Neuronal stem cell (in vitro differentiated cells): Measurements from ENCODE around the gene PSMA7.
A peak's percentile ranks its signal among the peaks of the same experiment; 100 is the strongest.

Experiments used
- DNase-seq: peaks from one replicate; pipeline ENCODE4 v3.0.0-alpha.2; 2013; ENCODE audit warnings: low spot score
- H2AFZ ChIP-seq: one replicate; pipeline ENCODE4 v1.6.1; 2013; ENCODE audit warnings: mild to moderate bottlenecking, low read length, inconsistent platforms
- H2AK5ac ChIP-seq: 2 replicates; pipeline ENCODE4 v1.6.1; 2013; ENCODE audit warnings: low read depth, mild to moderate bottlenecking, inconsistent platforms, low read length, moderate library complexity, mixed read lengths
- H2BK120ac ChIP-seq: 2 replicates; pipeline ENCODE4 v1.6.1; 2013; ENCODE audit warnings: low read depth, mild to moderate bottlenecking, inconsistent platforms, low read length, moderate library complexity, mixed read lengths
- H2BK12ac ChIP-seq: one replicate; pipeline ENCODE4 v1.6.1; 2013; ENCODE audit warnings: low read length, inconsistent platforms
- H2BK15ac ChIP-seq: 2 replicates; pipeline ENCODE4 v1.6.1; 2013; ENCODE audit warnings: mild to moderate bottlenecking, low read length, inconsistent platforms, mixed read lengths
- H2BK5ac ChIP-seq: one replicate; pipeline ENCODE4 v1.6.1; 2013; ENCODE audit warnings: inconsistent platforms, mild to moderate bottlenecking, low read length, moderate library complexity
- H3K14ac ChIP-seq: one replicate; pipeline ENCODE4 v1.6.1; 2013; ENCODE audit warnings: low read length, inconsistent platforms
- H3K18ac ChIP-seq: 2 replicates; pipeline ENCODE4 v1.6.1; 2013; ENCODE audit warnings: low read length, inconsistent platforms
- H3K23ac ChIP-seq: 2 replicates; pipeline ENCODE4 v1.6.1; 2013; ENCODE audit warnings: low read depth, mild to moderate bottlenecking, mixed read lengths, low read length, inconsistent platforms; ENCODE audit not compliant: poor library complexity
- H3K27ac ChIP-seq: replicated peaks from 3 replicates; pipeline ENCODE4 v1.5.1; 2013; ENCODE audit warnings: low read length, inconsistent platforms
- H3K27me3 ChIP-seq, 3 experiments: 2 replicates each; pipeline ENCODE4 v1.6.1; 2013; ENCODE audit warnings: low read length in 3 of 3, mild to moderate bottlenecking in 2 of 3, inconsistent platforms in 1 of 3, low read depth in 1 of 3, mixed read lengths in 1 of 3, moderate library complexity in 1 of 3; ENCODE audit not compliant: control insufficient read depth in 3 of 3, insufficient read depth in 3 of 3
- H3K36me3 ChIP-seq, 2 donors: replicated peaks in 1 of 2; 2 replicates each; pipeline ENCODE4 v1.6.1; 2013; ENCODE audit warnings: low read length in 2 of 2; ENCODE audit not compliant: control insufficient read depth in 2 of 2, insufficient read depth in 2 of 2
- H3K4ac ChIP-seq: 2 replicates; pipeline ENCODE4 v1.6.1; 2013; ENCODE audit warnings: inconsistent platforms, mild to moderate bottlenecking, low read length, moderate library complexity
- H3K4me1 ChIP-seq, 2 donors: 1 replicate in 1 of 2; 2 replicates in 1 of 2; pipeline ENCODE4 v1.6.1; 2013; ENCODE audit warnings: low read length in 2 of 2, low read depth in 1 of 2; ENCODE audit not compliant: control insufficient read depth in 2 of 2, insufficient read depth in 1 of 2
- H3K4me2 ChIP-seq: one replicate; pipeline ENCODE4 v1.6.1; 2013; ENCODE audit warnings: mild to moderate bottlenecking, low read length, inconsistent platforms; ENCODE audit not compliant: insufficient read depth, poor library complexity, severe bottlenecking
- H3K4me3 ChIP-seq, 2 donors: 2 replicates each; pipeline ENCODE4 v1.5.1; 2013; ENCODE audit warnings: low read length in 2 of 2, mild to moderate bottlenecking in 2 of 2, inconsistent platforms in 1 of 2, moderate library complexity in 1 of 2
- H3K79me1 ChIP-seq: one replicate; pipeline ENCODE4 v1.6.1; 2013; ENCODE audit warnings: low read depth, mild to moderate bottlenecking, inconsistent platforms, low read length, moderate library complexity
- H3K9ac ChIP-seq: one replicate; pipeline ENCODE4 v1.6.1; 2013; ENCODE audit warnings: mild to moderate bottlenecking, low read depth, low read length, inconsistent platforms; ENCODE audit not compliant: poor library complexity
- H3K9me3 ChIP-seq, 2 donors: replicated peaks in 1 of 2; 2 replicates each; pipeline versions ENCODE3 to v1.6.1; 2013; ENCODE audit warnings: low read length in 2 of 2, mild to moderate bottlenecking in 2 of 2, inconsistent platforms in 1 of 2, low read depth in 1 of 2, mixed read lengths in 1 of 2, moderate library complexity in 1 of 2; ENCODE audit not compliant: control insufficient read depth in 2 of 2, insufficient read depth in 1 of 2
- H4K8ac ChIP-seq: one replicate; pipeline ENCODE4 v1.6.1; 2013; ENCODE audit warnings: low read depth, mild to moderate bottlenecking, inconsistent platforms, low read length, moderate library complexity
- H4K91ac ChIP-seq: one replicate; pipeline ENCODE4 v1.6.1; 2013; ENCODE audit warnings: low read length, low read depth, mild to moderate bottlenecking, inconsistent platforms; ENCODE audit not compliant: poor library complexity
- WGBS, 2 donors: extraction: QIAGEN DNeasy Blood & Tissue Kit; methylation state at CpG; one replicate each; pipeline ENCODE4 v1.1.7; 2013; ENCODE audit warnings: missing lambda C conversion rate in 2 of 2, mixed read lengths in 1 of 2; ENCODE audit not compliant: insufficient read length in 2 of 2, insufficient replicate concordance in 1 of 2; ENCODE audit errors: extremely low coverage in 2 of 2; 5-methylcytosine and 5-hydroxymethylcytosine counted together

Gene PSMA7

GRCh38 chr20:62165762-62166399, 22.7 kb upstream of the PSMA7 start:
- no peak overlapping the region for H3K18ac ChIP-seq
- peak overlapping the region; percentile 44 for H3K9ac ChIP-seq
- H3K36me3 ChIP-seq = peaks cover 61 to 82% of the 10 kb centered on the region in 2 donors
- H3K4me1 ChIP-seq = no peaks in the 10 kb centered on the region
- no peaks in the 10 kb centered on the region for H3K27me3 ChIP-seq
- H2BK5ac ChIP-seq = no peak overlapping the region
- H3K9me3 ChIP-seq = no peaks in the 10 kb centered on the region
- H3K4me2 ChIP-seq = no peak overlapping the region
- H3K4me3 ChIP-seq = no peak overlapping the region
- WGBS, 2 donors = no CpG with 5 or more reads among the region's 25 CpGs
- no peak overlapping the region for H3K23ac ChIP-seq
- H2BK120ac ChIP-seq = no peak overlapping the region
- no peak overlapping the region for H3K14ac ChIP-seq
- no peak overlapping the region for H4K91ac ChIP-seq
- no peak for DNase-seq
- H2AFZ ChIP-seq = no peak overlapping the region
- H3K4ac ChIP-seq = no peak overlapping the region
- peak overlapping the region; percentile 41 for H2BK12ac ChIP-seq
- no peak overlapping the region for H4K8ac ChIP-seq
- no peak overlapping the region for H2AK5ac ChIP-seq
- H2BK15ac ChIP-seq = no peak overlapping the region
- H3K27ac ChIP-seq = no peak overlapping the region
- H3K79me1 ChIP-seq = peaks cover 14% of the 10 kb centered on the region

- Histone ChIP-seq H2BK12ac (no peak overlapping the region), H3K79me1 (peaks cover 14% of the 10 kb centered on the region), H3K9me3 (no peaks in the 10 kb centered on the region), H3K18ac (no peak overlapping the region), H2AFZ (no peak overlapping the region), H3K4ac (no peak overlapping the region), H3K4me1 (no peaks in the 10 kb centered on the region), H3K23ac (peak overlapping the region; percentile 65), H2BK5ac (peak overlapping the region; percentile 35), H2BK120ac (no peak overlapping the region), H3K4me3 (no peak overlapping the region), H4K8ac (peak overlapping the region; percentile 72), H3K4me2 (no peak overlapping the region), H3K9ac (peak overlapping the region; percentile 44), H2AK5ac (no peak overlapping the region), H3K27me3 (no peaks in the 10 kb centered on the region), H4K91ac (no peak overlapping the region), H2BK15ac (no peak overlapping the region), H3K14ac (no peak overlapping the region), H3K27ac (no peak overlapping the region), H3K36me3 (peaks cover 61 to 89% of the 10 kb centered on the region in 2 donors)
- no CpG with 5 or more reads among the region's 41 CpGs for WGBS, 2 donors
- no peak for DNase-seq
Measured at GRCh38 chr20:62164879-62165761, 21.9 kb upstream of the PSMA7 start.

GRCh38 chr20:62163986-62164762, 21.0 kb upstream of the PSMA7 start:
- H2AK5ac ChIP-seq = no peak overlapping the region
- no peak overlapping the region for H3K18ac ChIP-seq
- H3K23ac ChIP-seq = peak overlapping the region; percentile 73
- no peak overlapping the region for H2BK15ac ChIP-seq
- H3K9me3 ChIP-seq = no peaks in the 10 kb centered on the region
- H3K27ac ChIP-seq = no peak overlapping the region
- H3K9ac ChIP-seq = peak overlapping the region; percentile 77
- H4K91ac ChIP-seq = no peak overlapping the region
- peaks cover 15% of the 10 kb centered on the region for H3K79me1 ChIP-seq
- no peak overlapping the region for H3K4me3 ChIP-seq
- no CpG with 5 or more reads among the region's 29 CpGs for WGBS, 2 donors
- no peak overlapping the region for H3K4ac ChIP-seq
- H2BK12ac ChIP-seq = no peak overlapping the region
- no peak overlapping the region for H3K4me2 ChIP-seq
- H3K27me3 ChIP-seq = no peaks in the 10 kb centered on the region
- H2AFZ ChIP-seq = no peak overlapping the region
- H3K4me1 ChIP-seq = no peaks in the 10 kb centered on the region
- H3K14ac ChIP-seq = no peak overlapping the region
- H4K8ac ChIP-seq = no peak overlapping the region
- no peak overlapping the region for H2BK120ac ChIP-seq
- peaks cover 62 to 89% of the 10 kb centered on the region in 2 donors for H3K36me3 ChIP-seq
- peak overlapping the region; percentile 24 for H2BK5ac ChIP-seq
- no peak for DNase-seq

- peaks cover 57 to 87% of the 10 kb centered on the region in 2 donors for H3K36me3 ChIP-seq
- no peak overlapping the region for H3K4me3 ChIP-seq
- H3K14ac ChIP-seq = no peak overlapping the region
- peaks cover 13% of the 10 kb centered on the region for H3K79me1 ChIP-seq
- no peak overlapping the region for H2BK15ac ChIP-seq
- H2BK120ac ChIP-seq = no peak overlapping the region
- no peaks in the 10 kb centered on the region for H3K27me3 ChIP-seq
- H3K9ac ChIP-seq = no peak overlapping the region
- DNase-seq = no peak
- H4K8ac ChIP-seq = no peak overlapping the region
- H3K27ac ChIP-seq = no peak overlapping the region
- no peak overlapping the region for H3K4me2 ChIP-seq
- no peak overlapping the region for H3K4ac ChIP-seq
- H3K9me3 ChIP-seq = no peaks in the 10 kb centered on the region
- no peak overlapping the region for H2BK12ac ChIP-seq
- H2AK5ac ChIP-seq = no peak overlapping the region
- WGBS, 2 donors = no CpG with 5 or more reads among the region's 25 CpGs
- no peak overlapping the region for H3K18ac ChIP-seq
- no peaks in the 10 kb centered on the region for H3K4me1 ChIP-seq
- no peak overlapping the region for H4K91ac ChIP-seq
- no peak overlapping the region for H3K23ac ChIP-seq
- no peak overlapping the region for H2AFZ ChIP-seq
- H2BK5ac ChIP-seq = peak overlapping the region; percentile 39
Measured at GRCh38 chr20:62163485-62163865, 20.3 kb upstream of the PSMA7 start.
